AG10803 (cell line): ENCODE measurements around the gene GPRC5D.

Source experiments
- DNase-seq: peaks from one replicate; pipeline ENCODE4 v3.0.0; 2010; ENCODE audit warnings: low read depth
- H3K4me3 ChIP-seq: 2 replicates; pipeline ENCODE4 v1.5.1; 2011; ENCODE audit warnings: mild to moderate bottlenecking, low read length, control low read depth
- TF ChIP-seq, protein P1 (sequence below): conservative IDR thresholded peaks from 2 replicates; pipeline ENCODE4 v1.5.1; 2011; ENCODE audit warnings: mild to moderate bottlenecking, low read length, control low read depth, inconsistent platforms

The GPRC5D gene

DNA sequence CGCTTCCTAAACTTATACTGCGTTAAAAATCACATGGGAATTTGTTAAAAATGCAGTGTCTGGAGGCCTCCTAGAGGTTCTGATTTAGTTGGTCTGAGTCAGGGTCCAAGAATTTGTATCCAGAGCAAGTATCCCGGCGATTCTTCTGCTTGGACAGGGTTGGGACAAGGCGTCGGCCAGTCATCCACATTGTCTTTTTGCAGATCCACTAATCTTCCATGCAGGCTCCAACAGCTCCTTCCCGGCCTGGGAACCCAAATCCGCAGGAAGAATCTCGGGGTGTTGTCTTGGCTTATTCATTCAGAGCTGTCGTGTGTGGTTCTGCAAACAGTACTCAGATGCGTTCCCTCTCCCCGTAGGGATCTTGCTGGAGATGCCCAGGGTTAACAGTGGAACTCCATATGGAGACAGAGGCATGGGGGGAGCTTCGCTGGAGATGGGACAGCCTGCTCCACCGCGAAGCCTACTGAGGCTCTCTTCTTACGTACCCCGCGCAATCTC lies 25.3 kb downstream of the GPRC5D start:
- H3K4me3 ChIP-seq, result no peak overlapping the region

DNA sequence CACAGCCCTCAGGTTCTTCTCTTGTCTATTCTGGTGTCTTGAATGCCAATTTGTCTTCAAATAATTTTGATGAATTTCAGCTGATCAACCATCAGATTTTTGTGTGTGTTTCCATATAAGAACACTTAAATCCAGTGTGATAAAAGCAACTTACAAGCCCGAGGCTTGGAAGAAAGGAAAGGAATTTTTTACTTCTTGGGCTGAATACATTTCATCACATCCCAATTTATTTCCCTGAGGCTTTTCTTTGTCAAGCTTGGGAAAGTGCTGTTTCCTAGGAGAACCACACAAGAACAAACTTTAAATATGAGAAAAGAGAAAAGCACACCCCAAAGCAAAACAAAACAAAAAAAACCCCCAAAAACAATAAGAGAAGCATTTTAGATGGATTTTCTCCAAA lies 26.6 kb downstream of the GPRC5D start:
- no peak overlapping the region for H3K4me3 ChIP-seq
- peak; percentile 65 for DNase-seq
- TF ChIP-seq, protein P1, sequence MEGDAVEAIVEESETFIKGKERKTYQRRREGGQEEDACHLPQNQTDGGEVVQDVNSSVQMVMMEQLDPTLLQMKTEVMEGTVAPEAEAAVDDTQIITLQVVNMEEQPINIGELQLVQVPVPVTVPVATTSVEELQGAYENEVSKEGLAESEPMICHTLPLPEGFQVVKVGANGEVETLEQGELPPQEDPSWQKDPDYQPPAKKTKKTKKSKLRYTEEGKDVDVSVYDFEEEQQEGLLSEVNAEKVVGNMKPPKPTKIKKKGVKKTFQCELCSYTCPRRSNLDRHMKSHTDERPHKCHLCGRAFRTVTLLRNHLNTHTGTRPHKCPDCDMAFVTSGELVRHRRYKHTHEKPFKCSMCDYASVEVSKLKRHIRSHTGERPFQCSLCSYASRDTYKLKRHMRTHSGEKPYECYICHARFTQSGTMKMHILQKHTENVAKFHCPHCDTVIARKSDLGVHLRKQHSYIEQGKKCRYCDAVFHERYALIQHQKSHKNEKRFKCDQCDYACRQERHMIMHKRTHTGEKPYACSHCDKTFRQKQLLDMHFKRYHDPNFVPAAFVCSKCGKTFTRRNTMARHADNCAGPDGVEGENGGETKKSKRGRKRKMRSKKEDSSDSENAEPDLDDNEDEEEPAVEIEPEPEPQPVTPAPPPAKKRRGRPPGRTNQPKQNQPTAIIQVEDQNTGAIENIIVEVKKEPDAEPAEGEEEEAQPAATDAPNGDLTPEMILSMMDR, result no peak

More for the DNA sequence above, 25.3 kb downstream of the GPRC5D start:
- DNase-seq, result peak; percentile 44
- TF ChIP-seq, protein P1, result no peak

GRCh38 chr12:12924169-12924568 lies 27.8 kb downstream of the GPRC5D start:
- DNase-seq, result no peak
- TF ChIP-seq, protein P1, result no peak
- no peak overlapping the region for H3K4me3 ChIP-seq

DNA sequence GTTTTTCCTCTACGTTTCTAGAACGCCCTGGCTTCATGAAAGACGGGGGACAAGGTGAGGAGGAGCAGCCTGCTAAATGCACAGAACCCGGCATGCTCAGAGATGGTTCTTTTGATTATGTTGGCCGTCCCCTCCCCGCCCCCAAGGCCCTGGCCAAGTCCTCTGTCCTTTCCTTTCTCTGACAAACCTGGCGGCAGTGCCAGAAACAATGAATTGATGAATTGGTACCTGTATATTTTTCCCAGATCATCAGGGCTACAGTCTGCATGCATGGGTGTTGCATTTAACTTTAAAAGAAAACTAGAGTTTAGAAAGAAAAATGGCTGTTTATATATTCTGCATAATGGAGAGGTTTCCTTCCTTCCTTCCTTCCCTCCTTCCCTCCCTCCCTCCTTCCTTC lies 29.0 kb downstream of the GPRC5D start:
- DNase-seq, result no peak
- H3K4me3 ChIP-seq, result no peak overlapping the region
- TF ChIP-seq, protein P1, result no peak

DNA sequence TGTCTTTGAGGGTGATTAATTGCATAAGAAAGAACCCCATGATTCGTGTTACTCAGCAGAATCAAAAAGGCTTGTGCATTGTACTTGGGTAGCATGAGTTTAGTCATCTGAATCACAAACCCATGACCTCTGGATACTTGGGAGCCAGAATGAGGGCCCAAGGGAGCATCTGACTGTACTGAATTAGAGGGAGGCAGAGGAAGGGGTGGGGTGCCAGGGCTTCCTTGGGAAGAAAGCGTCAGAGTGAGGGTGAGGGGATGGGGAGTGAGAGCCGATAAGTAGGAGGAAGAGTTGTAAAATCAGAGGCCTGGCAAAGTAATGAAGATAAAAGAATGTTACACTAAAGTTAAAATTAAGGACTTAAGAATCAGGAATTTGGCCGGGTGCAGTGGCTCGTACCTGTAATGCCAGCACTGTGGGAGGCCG lies 29.8 kb downstream of the GPRC5D start:
- TF ChIP-seq, protein P1, result no peak
- peak; percentile 48 for DNase-seq
- H3K4me3 ChIP-seq, result no peak overlapping the region

GRCh38 chr12:12919666-12920435 lies 32.1 kb downstream of the GPRC5D start:
- peak; percentile 28 for DNase-seq
- H3K4me3 ChIP-seq, result no peak overlapping the region

More at GRCh38 chr12:12919666-12920435, 32.1 kb downstream of the GPRC5D start:
- TF ChIP-seq, protein P1, result no peak
